Measurements from ENCODE around the gene DCBLD1. TPM values are rescaled to one million over a fixed set of nuclear protein-coding genes. Genes with fewer than 3 reads are reported as not detected.

The DCBLD1 gene
- total RNA-seq, 1 donor from 2014 or later = 3.8 TPM

DNA sequence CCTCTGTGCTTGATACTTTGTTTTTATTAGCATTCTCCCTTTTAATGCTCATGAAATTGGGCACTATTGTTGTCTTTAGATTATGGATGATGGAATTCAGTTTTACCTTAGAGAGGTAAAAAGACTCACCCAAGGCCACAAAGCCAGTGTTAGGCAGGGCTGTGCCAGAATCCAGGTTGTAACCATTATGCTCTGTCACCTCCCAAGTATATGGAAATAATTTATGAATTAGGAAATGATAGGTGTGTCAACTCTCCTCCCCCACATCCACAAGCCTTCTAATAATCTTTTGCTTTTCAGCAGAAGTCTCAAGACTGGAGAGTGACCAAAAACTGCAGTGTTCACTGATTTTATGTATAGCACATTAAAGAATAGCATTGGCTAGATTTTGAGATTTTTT is 13.0 kb downstream of the DCBLD1 start:
- intact Hi-C loops (cut with DNase I) = no loop called here

DNA sequence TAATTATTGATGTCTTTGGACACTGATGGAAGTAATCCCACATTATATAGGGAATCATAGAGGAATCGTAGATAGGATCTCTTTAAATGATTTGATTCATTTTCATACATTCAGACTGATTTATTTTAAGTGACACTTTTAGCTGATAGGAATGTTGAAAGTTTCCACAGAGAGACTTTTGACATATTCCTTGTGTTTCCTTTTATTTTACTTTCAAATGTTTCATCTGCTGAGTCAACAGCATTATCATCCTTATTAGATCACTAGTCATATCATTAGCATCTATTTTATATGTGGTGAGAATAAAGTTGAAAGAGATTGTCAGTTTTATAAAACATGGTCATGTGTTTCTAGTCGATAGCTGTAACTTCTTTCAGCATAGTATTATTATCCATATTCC is 13.4 kb downstream of the DCBLD1 start:
- DNase-seq (ENCODE audit: low spot score) = no peak
- intact Hi-C loops (cut with DNase I) = no loop called here

More for the DNA sequence above, 13.0 kb downstream of the DCBLD1 start:
- no peak for DNase-seq (ENCODE audit: low spot score)

DNA sequence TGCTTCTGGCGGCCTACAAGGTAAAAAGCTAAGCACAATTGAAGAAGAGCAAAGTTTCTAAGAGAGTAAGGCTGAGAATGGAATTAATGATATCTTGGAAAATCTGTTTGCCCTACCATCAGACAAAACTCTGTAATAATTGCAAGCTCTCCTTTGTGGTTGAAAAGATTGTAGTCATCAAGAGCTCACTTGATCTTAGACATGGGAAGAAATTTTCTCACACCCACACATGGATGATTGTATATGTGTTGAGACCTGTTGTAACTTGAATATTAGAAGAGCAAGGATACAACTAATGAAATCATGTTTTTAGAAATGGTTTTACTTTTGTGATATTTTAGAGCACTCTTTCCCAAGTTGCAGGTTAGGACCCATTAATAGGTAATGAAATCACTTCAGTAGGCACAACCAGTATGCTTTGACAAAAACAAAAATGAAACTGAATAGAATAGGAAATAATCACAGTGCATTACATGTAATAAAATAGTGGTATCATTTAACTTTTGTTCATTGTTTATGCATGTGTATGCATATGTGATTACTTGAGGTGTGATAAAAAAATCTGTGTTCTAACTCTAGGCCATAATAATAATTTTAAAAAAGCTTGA is 14.0 kb downstream of the DCBLD1 start:
- intact Hi-C loops (cut with DNase I) = no loop called here

DNA sequence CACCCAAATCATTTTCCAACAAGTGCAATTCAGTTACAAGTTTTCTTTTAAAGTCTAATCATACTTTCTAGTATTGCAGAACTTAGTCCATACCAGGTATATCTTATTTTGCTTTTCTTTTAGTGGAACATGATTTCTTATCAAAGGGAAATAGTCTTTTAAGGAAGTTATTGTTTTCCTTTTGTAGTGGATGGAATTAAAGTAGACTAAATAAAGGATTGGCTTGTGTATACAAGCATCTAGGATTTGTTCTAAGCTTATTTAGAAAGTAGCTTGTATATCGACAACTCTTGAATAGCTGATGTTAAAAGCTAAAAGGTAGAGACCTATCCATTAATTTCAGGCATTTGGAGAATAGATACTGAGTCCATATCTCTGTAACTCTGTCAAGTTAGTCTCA is 14.8 kb downstream of the DCBLD1 start:
- intact Hi-C loops (cut with DNase I) = no loop called here

More for the DNA sequence above, 14.0 kb downstream of the DCBLD1 start:
- no peak for DNase-seq (ENCODE audit: low spot score)

DNA sequence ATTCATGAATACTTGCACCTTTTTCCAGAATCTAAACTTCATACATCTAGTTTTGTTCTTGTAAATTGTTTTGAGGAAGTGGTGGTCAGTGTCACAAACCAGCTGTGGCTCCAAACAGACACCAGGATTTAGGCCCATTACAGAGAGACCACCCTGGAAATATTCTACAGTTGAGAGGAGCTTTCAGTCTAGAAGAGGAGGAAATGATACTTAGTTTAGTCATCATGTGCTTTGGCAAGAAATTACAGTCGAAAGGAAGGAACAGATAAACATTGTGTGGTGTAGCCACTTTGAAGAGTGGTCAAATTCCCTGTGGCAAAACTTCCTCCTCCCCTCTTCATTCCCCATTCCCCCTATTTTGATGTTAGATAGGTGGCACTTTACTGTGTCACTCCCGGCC is 15.7 kb downstream of the DCBLD1 start:
- intact Hi-C loops (cut with DNase I) = loop anchor here (2.0 kb wide), 1 partner anchor 15 kb away; the partner anchor contains the start of gene DCBLD1
- DNase-seq (ENCODE audit: low spot score) = no peak

More for the DNA sequence above, 14.8 kb downstream of the DCBLD1 start:
- DNase-seq (ENCODE audit: low spot score) = no peak

DNA sequence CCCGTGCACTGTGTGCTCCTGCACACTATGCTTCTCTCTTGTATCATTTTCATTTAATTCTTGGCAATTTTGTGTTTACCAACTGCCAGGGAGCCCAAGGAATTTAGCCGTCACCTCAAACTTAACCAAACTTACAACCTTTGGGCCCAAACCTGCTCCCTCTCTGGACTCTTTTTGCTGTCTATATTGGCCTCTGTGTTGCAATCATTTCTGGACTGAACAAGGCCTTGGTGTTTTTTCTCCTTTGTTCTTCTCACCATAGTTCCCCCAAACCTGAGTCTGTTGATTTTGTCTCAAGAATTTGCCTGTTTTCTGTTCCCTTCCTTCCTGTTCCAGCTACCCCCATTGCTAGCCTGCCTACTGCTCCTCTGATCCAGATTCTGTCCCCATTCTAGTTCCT is 19.2 kb downstream of the DCBLD1 start:
- no peak for DNase-seq (ENCODE audit: low spot score)
- intact Hi-C loops (cut with DNase I) = no loop called here

DNA sequence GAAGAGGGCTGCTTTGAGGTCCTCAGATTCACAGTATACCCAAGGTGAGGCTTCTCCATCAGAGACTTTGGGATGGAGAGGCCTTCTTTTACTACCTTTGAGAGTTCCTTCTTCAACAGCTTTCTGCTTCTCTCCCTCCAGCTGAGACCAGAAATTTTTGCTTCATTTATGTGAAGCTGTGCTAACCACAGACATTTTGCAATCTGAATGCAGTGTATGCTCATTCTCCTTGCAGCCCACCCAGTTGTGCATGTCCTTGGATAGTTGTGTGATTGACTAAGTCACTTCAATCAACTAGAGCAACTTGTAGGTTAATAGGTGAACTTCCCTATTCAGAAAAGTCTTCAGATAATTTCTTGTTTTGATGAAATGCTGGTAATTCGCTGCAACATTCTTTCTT is 20.1 kb downstream of the DCBLD1 start:
- DNase-seq (ENCODE audit: low spot score) = no peak
- intact Hi-C loops (cut with DNase I) = no loop called here

DNA sequence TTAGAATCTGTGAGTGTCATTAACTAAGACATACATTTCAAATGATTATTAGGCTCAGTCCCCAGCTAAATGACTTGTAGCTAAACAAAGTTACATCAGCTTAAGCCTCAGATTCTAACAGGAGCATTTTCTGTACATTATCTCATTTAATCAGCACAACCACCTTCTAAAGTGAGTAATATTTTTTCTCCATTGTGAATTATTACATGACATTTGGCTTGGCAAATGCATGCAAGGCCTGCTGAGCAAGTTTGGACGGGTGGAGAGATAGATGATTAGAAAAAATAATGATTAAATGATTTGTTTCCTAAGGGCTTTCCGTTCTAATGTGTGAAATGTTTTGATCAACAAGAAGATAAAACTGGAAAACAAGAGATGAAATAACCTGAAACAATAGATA is 20.7 kb downstream of the DCBLD1 start:
- intact Hi-C loops (cut with DNase I) = no loop called here
- DNase-seq (ENCODE audit: low spot score) = no peak

DNA sequence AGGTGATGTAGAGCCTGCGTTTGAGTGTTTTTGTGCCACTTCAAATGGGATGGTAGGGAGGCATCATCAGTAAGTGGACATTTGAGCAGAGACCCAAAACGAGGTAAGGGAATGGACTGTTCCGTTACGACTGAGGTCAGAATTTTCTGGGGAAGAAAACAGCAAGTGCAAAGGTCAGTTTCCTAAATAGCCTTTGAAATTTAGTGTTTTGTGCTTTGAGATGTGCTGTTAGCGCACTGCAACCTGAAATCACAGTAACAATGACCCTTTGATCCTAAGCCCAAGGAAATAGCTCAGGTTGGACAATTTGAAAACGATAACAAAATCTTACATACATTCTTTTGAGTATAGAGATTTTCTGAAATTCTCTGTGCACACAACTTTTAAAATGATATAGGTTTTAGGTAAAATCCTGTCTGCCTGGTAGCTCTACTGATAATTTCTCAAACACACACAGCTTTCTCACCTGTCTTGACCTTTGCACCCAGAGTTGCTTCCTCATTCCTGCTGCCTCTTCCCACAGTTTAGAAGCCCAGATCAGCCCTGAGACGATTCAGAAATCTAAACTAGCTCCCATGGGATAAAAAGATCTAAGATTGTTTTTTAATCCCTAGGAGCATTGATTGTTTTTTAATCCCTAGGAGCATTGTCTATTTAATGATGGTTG is 22.1 kb downstream of the DCBLD1 start:
- intact Hi-C loops (cut with DNase I) = no loop called here
- DNase-seq (ENCODE audit: low spot score) = no peak

DNA sequence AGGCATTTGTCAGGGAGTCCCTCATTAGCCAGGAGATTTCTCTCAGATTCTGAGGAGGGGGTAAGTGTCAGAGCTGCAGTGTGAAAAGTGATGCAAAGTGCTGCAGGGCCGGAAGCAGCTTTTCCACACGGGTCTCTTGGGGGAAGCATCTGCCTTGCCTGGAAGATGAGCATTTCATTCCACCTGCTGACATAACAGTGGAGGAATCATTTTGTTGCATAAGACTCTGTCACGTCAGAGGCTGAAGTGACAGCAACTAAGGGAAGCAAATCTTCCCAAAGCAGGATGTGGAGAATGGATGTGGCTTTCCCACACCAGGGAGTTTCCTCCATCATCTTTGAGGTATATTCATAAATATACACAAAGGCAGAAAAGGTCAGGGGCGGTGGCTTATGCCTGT is 22.8 kb downstream of the DCBLD1 start:
- no peak for DNase-seq (ENCODE audit: low spot score)
- intact Hi-C loops (cut with DNase I) = no loop called here

DNA sequence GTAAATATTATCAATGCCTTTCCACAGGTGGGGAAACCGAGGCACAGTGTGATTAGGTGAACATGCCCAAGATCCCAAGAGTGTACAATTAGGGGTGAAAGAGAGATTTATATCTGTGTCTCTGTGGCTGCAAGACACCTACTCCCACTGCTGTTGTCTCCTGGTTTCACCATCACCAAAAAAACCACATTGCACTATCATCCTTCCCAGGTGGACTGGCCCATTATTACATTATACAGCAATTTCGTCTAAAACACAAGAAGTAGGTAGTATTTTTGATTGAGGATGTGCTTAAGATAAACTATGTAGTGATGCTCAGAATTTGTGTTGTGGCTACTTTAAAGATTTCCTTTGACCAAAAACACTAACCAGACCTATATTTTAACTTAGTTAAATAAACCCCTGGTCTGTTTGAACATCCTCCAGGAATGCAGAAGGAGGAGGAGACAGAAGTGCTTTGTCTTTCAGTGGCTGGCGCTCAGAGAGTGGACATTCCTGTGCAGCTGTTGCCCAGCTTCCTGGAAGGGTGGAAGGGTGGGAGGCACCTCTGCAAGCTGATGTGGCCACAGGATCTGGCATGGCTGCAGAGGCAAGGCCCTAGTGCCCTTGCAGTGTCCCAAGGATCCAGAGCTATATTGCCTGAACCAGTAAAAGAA is 23.8 kb downstream of the DCBLD1 start:
- intact Hi-C loops (cut with DNase I) = no loop called here
- DNase-seq (ENCODE audit: low spot score) = no peak

DNA sequence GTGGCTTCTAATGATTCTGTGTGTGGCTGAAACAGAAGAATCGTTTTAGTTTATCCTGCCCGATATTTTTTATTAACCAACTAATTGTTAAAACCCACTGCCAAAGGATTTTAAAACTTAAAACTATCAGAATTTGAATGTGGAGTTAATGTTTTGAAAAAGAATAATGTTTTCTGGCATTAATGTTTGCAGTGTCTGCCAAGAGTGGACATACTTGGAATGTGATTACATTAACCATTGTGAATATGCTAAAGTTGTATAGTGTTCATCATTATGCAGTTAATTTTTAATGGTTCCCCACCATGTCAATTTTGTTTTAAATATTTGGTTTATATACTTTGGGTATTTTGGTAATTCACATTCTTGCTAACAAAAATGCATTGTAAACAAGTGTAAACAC is 24.4 kb downstream of the DCBLD1 start:
- no peak for DNase-seq (ENCODE audit: low spot score)
- intact Hi-C loops (cut with DNase I) = no loop called here

DNA sequence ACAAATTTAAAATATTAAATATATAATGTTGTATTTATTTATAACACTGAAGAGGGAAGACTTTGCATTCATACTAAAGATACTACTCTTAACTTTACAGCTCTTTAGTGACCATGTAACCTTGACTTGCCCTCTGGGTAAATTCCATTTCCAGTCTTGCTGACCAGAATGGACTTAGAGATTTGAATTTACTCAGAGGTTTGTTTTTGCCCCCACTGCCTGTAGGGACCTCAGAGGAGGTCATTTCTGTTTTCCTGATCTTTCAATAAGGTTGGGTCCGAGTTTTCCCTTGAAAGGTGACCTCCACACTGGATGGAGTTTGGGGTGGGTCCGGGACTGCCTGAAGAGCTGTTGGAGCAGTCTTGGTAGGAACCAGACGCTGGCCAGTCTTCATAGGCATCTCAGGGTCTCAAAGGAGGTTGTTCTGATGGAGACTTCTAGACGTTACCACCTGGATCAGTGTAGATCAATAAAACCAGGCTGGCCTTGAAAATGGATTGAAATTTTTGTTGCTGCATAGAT is 26.0 kb downstream of the DCBLD1 start:
- intact Hi-C loops (cut with DNase I) = no loop called here
- DNase-seq (ENCODE audit: low spot score) = no peak

DNA sequence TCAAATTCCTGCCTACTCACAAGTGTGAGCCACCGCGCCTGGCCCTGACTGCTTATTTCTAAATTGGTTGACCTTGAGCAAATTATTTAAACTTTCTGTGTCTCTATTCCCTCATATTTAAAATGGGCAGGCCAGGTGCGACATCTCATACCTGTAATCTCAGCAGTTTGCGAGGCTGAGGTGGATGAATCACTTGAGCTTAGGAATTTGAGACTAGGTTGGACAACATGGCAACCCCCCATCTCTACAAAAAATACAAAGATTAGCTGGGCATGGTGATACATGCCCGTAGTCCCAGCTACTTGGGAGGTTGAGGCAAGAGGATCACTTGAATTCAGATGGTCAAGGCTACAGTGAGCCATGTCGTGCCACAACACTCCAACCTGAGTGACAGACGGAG is 26.5 kb downstream of the DCBLD1 start:
- DNase-seq (ENCODE audit: low spot score) = no peak
- intact Hi-C loops (cut with DNase I) = no loop called here

DNA sequence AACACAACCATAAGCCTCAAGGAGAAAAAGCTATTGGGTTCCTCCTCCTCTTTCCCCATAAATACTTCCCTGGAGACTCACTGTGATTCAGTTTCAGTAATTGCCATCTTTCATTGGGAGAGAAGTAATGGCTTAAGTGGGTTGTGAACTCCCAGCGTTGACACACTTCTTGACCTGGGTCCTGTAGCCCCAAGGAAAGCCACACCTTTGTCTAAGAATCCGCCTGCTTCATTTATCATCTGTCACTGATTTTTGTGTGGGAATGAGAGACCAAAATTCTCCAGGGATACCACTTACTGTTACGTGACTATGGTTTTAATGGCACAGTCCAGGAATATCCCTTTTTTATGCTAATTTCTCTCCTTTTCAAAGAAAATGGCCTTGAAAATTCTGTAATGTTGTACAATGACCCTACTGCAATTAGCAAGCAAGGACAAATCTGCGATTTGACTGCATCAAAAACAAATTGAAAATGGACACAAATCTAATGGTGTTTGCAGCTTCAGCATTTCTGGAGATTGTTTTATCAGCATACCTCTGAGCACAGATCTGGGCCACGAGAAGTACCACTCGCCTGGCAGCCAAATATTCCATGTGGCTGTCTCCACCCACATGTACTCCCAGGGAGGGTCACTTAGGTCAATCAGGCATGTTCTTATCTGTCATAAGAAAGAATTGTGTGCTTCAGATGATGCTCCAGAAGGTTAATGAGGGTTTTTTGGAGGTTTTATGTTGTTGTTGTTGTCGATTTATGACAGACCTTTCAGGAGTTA is 29.8 kb downstream of the DCBLD1 start:
- no peak for DNase-seq (ENCODE audit: low spot score)
- intact Hi-C loops (cut with DNase I) = no loop called here

DNA sequence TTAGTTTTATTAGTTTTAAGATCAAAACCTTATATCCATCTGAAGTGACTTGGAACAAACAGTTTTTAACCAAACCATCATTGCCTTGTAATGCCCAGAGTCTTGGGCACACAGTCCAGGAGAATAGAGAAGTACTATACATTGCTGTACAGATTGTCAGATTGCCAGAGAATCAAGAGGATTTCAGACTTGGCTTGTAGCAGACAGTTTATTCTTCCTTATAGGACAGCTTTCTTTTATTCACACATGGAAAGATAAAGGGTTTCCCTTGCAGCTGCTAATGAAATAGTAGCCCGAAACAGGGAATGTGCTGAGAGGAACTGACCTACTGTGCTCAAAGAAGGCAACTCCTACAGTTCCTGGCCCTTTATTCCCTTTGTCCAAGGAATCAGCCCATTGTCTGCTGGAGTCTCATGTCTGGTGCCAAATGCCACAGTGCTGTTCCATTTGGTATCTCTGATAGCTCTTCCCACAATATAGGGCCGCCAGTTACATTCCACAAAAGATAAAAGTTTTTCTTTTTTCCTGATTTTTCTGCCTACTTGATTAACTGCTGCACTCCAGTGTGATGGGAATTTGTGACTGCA is 30.6 kb downstream of the DCBLD1 start:
- intact Hi-C loops (cut with DNase I) = no loop called here
- DNase-seq (ENCODE audit: low spot score) = no peak

DNA sequence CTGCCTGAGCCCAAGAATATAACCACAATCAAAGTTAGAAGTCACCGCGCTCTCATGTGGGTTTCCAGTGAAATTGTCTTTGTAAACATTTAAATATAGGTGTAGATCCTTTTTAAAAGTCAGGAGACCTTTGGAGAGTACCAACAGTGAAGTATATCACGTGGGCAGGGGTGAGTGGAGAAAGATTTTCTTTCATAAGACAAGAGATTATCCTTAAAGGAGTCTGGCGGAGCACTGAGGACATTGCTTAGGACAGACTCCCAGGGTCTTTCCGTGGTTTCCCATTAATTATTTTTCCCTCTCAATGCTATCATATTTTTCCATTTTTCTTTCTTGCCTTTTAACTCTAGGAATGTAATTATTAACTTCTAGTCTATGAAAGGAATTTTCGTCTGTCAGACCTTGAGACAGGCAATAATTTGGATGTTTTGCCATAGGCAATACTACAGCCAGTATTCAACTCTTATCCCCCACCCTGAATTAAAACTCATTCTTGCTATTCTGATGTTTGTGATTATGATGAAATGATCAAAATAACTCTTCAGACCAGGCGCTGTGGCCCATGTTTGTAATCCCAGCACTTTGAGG is 31.4 kb downstream of the DCBLD1 start:
- no peak for DNase-seq (ENCODE audit: low spot score)
- intact Hi-C loops (cut with DNase I) = no loop called here

DNA sequence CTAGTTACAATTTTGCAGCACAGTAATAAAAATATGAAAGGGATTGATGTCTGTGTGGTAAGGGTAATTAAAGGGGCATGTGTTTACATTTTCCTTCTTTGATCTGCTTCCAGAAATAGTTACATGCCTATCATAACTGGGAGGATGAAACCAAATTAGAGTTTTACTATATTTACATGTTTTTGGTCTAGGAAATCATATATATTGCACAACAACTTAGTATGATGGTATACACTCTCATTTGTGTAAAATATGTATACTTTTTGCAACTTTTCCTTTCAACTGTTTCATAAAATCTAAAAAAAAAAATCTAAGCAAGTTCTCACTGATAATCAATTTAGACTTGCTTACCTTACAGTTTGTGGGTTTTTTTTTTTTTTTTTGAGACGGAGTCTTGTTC is 32.2 kb downstream of the DCBLD1 start:
- DNase-seq (ENCODE audit: low spot score) = no peak
- intact Hi-C loops (cut with DNase I) = no loop called here

DNA sequence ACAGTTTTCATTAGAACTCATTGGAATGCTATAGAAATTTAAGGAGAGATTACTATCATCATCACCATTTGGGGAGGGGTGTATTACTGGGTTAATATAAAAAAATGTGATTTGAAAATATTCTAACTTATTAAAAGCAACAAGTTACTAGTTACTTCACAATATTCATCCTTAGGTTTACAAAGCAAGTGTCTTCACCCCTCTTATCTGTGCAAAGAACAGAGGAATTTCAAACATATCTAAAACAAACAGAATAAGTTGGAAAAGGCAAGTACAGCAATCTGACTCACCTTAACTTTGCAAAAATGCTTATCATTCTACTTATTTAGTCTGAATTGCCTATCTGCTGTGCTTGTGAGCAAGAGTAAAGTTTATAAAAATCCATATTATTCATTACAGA is 32.9 kb downstream of the DCBLD1 start:
- DNase-seq (ENCODE audit: low spot score) = no peak
- intact Hi-C loops (cut with DNase I) = no loop called here
